B cell (primary cell): ENCODE measurements around the gene C19orf85.

Experiments used
- CTCF ChIP-seq: fragments of 200-600 bp; IDR thresholded peaks from one replicate; pipeline ENCODE4 v1.8.0; 2022; ENCODE audit warnings: antibody characterized with exemption, mild to moderate bottlenecking
- EZH2 ChIP-seq: IDR thresholded peaks from 2 replicates; pipeline ENCODE4 v1.6.1; 2012; ENCODE audit warnings: borderline replicate concordance, low read depth, mild to moderate bottlenecking, moderate library complexity, low read length; ENCODE audit not compliant: insufficient read depth, poor library complexity, severe bottlenecking

DNA sequence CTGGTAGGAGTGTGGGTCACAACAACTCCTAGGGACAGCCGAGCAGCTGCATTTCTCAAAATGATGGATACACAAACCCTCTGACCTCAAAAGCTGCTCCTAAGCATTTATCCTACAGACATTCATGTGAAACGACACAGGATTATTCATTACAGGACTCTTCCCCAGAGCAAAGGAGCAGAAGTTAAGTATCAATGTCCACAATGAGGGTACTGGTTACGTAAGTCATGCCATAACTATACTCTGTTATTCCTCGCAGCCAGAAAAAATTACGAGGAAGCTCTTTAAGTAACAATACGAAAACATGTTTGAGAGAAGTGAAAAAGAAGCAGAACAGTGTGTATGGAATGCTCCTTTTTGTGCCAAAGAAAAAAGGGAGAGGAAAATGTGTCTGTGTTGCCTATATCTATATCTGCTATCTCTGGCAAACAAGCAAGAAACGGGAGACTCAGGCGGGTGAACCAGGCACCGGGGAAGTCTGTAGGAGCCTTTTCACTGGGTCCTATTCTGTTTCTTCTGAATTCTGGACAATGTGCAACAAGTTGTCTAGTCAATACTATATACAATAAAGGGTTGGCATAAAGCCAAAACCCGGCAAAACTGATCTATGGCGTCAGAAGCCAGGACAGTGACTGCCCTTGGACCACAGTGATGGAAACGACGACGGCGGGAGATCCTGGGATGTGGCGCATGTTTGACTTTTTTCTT is 4.4 kb downstream of the C19orf85 start:
- TF ChIP-seq CTCF, result no peak
- TF ChIP-seq EZH2, result no peak
